HL-60 (cell line): ENCODE data around the gene THAP9.
"Not testable (repeated sequence)": the region's sequence is repeated elsewhere in the genome, so short reads cannot be mapped to it uniquely, and the experiment has no call there.

Experiments
- DNase-seq, 2 experiments: peaks; one replicate each; pipeline ENCODE4 v3.0.0-alpha.2; 2010 to 2020; ENCODE audit warnings: low read depth in 1 of 2, low spot score in 1 of 2
- H3K27ac ChIP-seq: fragments of 250-450 bp; sonication (Bioruptor Pico); replicated peaks from 2 replicates; pipeline ENCODE4 v1.5.1; 2020; ENCODE audit warnings: mild to moderate bottlenecking, moderate library complexity
- H3K27me3 ChIP-seq: fragments of 250-450 bp; sonication (Bioruptor Pico); 2 replicates; pipeline ENCODE4 v1.5.1; 2021; ENCODE audit warnings: mild to moderate bottlenecking, moderate library complexity; ENCODE audit not compliant: insufficient read depth, poor library complexity, severe bottlenecking
- H3K4me3 ChIP-seq: replicated peaks from 2 replicates; pipeline ENCODE4 v1.5.1; 2011; ENCODE audit warnings: mild to moderate bottlenecking, control low read depth, low read length; ENCODE audit not compliant: insufficient read depth
- GABPA ChIP-seq: IDR thresholded peaks from 2 replicates; pipeline ENCODE4 v1.6.1; 2012; ENCODE audit warnings: low read depth
- POLR2AphosphoS5 ChIP-seq: IDR thresholded peaks from 2 replicates; pipeline ENCODE4 v1.6.1; 2012; ENCODE audit warnings: low read depth
- SPI1 ChIP-seq: IDR thresholded peaks from 2 replicates; pipeline ENCODE4 v1.6.1; 2012; ENCODE audit warnings: low read depth, mild to moderate bottlenecking, borderline replicate concordance
- TF ChIP-seq, protein P1 (sequence below): IDR thresholded peaks from 2 replicates; pipeline ENCODE4 v1.6.1; 2012; ENCODE audit warnings: low read depth; ENCODE audit not compliant: insufficient replicate concordance
- TF ChIP-seq, protein P2 (sequence below): IDR thresholded peaks from one replicate; pipeline ENCODE4 v1.5.1; 2011; ENCODE audit warnings: low read length, control low read depth, inconsistent platforms; ENCODE audit not compliant: insufficient read depth

THAP9 gene

GRCh38 chr4:82861529-82861928, 39.0 kb upstream of the THAP9 start:
- no peak overlapping the region for H3K27ac ChIP-seq
- TF ChIP-seq, protein P1, sequence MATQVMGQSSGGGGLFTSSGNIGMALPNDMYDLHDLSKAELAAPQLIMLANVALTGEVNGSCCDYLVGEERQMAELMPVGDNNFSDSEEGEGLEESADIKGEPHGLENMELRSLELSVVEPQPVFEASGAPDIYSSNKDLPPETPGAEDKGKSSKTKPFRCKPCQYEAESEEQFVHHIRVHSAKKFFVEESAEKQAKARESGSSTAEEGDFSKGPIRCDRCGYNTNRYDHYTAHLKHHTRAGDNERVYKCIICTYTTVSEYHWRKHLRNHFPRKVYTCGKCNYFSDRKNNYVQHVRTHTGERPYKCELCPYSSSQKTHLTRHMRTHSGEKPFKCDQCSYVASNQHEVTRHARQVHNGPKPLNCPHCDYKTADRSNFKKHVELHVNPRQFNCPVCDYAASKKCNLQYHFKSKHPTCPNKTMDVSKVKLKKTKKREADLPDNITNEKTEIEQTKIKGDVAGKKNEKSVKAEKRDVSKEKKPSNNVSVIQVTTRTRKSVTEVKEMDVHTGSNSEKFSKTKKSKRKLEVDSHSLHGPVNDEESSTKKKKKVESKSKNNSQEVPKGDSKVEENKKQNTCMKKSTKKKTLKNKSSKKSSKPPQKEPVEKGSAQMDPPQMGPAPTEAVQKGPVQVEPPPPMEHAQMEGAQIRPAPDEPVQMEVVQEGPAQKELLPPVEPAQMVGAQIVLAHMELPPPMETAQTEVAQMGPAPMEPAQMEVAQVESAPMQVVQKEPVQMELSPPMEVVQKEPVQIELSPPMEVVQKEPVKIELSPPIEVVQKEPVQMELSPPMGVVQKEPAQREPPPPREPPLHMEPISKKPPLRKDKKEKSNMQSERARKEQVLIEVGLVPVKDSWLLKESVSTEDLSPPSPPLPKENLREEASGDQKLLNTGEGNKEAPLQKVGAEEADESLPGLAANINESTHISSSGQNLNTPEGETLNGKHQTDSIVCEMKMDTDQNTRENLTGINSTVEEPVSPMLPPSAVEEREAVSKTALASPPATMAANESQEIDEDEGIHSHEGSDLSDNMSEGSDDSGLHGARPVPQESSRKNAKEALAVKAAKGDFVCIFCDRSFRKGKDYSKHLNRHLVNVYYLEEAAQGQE, result no peak
- TF ChIP-seq SPI1 (no peak), POLR2AphosphoS5 (no peak), GABPA (no peak)
- TF ChIP-seq, protein P2, sequence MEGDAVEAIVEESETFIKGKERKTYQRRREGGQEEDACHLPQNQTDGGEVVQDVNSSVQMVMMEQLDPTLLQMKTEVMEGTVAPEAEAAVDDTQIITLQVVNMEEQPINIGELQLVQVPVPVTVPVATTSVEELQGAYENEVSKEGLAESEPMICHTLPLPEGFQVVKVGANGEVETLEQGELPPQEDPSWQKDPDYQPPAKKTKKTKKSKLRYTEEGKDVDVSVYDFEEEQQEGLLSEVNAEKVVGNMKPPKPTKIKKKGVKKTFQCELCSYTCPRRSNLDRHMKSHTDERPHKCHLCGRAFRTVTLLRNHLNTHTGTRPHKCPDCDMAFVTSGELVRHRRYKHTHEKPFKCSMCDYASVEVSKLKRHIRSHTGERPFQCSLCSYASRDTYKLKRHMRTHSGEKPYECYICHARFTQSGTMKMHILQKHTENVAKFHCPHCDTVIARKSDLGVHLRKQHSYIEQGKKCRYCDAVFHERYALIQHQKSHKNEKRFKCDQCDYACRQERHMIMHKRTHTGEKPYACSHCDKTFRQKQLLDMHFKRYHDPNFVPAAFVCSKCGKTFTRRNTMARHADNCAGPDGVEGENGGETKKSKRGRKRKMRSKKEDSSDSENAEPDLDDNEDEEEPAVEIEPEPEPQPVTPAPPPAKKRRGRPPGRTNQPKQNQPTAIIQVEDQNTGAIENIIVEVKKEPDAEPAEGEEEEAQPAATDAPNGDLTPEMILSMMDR, result no peak
- no peaks in the 10 kb centered on the region for H3K27me3 ChIP-seq

GRCh38 chr4:82864336-82864979, 36.1 kb upstream of the THAP9 start:
- no peak for DNase-seq
- Histone ChIP-seq H3K4me3 (no peak overlapping the region), H3K27ac (peak overlapping the region; percentile 66), H3K27me3 (no peaks in the 10 kb centered on the region)
- TF ChIP-seq, protein P2, result no peak
- TF ChIP-seq GABPA (no peak), SPI1 (no peak), POLR2AphosphoS5 (no peak)
- TF ChIP-seq, protein P1, result no peak

More at GRCh38 chr4:82861529-82861928, 39.0 kb upstream of the THAP9 start:
- DNase-seq, result no peak
- no peak overlapping the region for H3K4me3 ChIP-seq

GRCh38 chr4:82865592-82865991, 34.9 kb upstream of the THAP9 start:
- TF ChIP-seq, protein P1, result no peak
- TF ChIP-seq SPI1 (peak; percentile 48; the same call in 1 of the 2 replicates), GABPA (peak; percentile 69)
- H3K4me3 ChIP-seq, result no peak overlapping the region
- peak overlapping the region; percentile 66 for H3K27ac ChIP-seq
- H3K27me3 ChIP-seq, result no peaks in the 10 kb centered on the region
- DNase-seq, result peak; percentile 36 to 65

GRCh38 chr4:82866033-82866432, 34.5 kb upstream of the THAP9 start:
- not testable (repeated sequence) for DNase-seq, H3K27me3 ChIP-seq, H3K4me3 ChIP-seq
- H3K27ac ChIP-seq, result peak overlapping the region; percentile 66
